ENCODE results near the gene MRC1.

MRC1 gene

DNA sequence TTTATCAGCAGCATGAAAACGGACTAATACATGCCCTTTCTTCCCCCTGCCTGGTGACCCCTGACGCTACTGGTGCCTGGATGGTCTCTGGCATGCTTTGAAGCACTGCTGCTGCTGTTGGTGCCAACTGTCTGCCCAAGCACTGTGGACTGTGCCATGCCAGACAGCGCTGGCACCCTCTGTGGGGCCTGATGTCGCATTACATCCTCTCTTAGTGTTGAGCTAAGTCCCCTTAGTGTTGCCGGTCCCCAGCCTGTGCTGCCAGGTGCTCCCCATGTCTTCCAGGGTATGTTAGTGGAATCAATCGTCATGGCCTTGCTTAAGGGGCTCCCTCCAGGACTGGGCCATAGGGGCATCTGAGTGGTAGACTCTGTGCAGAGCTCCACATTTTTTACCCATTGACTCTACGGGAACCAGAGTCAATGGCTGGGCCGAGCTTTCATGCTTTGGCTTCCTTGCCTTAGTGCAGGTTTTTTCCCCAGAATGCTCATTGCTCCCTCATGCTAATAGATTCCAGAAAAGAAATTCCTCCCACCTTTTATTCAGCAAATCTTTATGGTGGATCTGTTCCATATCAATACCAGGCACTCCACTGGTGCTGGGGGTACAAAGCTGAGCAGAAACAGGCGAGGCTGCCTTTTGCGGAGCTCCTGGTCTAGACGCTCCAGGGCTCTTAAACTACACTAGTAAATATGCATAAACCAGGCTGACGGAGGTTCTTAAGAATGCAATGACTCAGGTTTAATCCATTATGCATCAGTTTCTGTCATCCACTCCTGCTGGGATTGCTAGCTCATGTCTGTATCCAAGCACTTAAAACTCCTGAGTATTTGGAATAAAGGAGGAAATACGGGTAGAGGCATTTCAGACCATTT, 21.8 kb upstream of the MRC1 start:
- peak; percentile 86 for DNase-seq (ENCODE audit: low read depth)
- H3K4me3 ChIP-seq (ENCODE audit: low read length): no peak overlapping the region
- TF ChIP-seq, protein P1, sequence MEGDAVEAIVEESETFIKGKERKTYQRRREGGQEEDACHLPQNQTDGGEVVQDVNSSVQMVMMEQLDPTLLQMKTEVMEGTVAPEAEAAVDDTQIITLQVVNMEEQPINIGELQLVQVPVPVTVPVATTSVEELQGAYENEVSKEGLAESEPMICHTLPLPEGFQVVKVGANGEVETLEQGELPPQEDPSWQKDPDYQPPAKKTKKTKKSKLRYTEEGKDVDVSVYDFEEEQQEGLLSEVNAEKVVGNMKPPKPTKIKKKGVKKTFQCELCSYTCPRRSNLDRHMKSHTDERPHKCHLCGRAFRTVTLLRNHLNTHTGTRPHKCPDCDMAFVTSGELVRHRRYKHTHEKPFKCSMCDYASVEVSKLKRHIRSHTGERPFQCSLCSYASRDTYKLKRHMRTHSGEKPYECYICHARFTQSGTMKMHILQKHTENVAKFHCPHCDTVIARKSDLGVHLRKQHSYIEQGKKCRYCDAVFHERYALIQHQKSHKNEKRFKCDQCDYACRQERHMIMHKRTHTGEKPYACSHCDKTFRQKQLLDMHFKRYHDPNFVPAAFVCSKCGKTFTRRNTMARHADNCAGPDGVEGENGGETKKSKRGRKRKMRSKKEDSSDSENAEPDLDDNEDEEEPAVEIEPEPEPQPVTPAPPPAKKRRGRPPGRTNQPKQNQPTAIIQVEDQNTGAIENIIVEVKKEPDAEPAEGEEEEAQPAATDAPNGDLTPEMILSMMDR (conservative IDR thresholded peaks at IDR 0.05; ENCODE audit: low read depth, low read length): no peak

DNA sequence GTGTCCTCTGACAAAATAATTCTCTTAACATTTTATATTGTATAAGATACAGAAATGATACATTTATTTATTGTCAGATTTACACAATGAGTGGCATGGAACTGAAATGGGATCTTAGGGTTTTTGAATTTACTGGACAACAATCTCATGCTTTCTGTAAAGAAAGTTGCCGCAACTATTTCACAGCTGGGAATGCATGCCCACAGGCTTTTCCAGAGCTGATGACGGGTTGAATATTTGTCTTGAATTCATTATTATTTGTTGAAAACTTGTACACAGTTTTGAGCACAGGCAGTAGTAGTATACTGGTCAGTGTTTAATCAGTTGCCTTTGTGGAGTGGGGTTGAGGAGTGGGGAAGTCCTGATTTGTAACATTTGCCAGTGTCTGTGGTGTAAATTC, 20.5 kb upstream of the MRC1 start:
- TF ChIP-seq, protein P1 (conservative IDR thresholded peaks at IDR 0.05; ENCODE audit: low read depth, low read length): no peak
- H3K4me3 ChIP-seq (ENCODE audit: low read length): no peak overlapping the region
- no peak for DNase-seq (ENCODE audit: low read depth)

GRCh38 chr10:17789396-17789795, 19.8 kb upstream of the MRC1 start:
- no peak overlapping the region for H3K4me3 ChIP-seq (ENCODE audit: low read length)
- TF ChIP-seq, protein P1 (conservative IDR thresholded peaks at IDR 0.05; ENCODE audit: low read depth, low read length): no peak

GRCh38 chr10:17790651-17791050, 18.5 kb upstream of the MRC1 start:
- TF ChIP-seq, protein P1 (conservative IDR thresholded peaks at IDR 0.05; ENCODE audit: low read depth, low read length): no peak
- DNase-seq (ENCODE audit: low read depth): no peak
- H3K4me3 ChIP-seq (ENCODE audit: low read length): no peak overlapping the region

More at GRCh38 chr10:17789396-17789795, 19.8 kb upstream of the MRC1 start:
- no peak for DNase-seq (ENCODE audit: low read depth)

DNA sequence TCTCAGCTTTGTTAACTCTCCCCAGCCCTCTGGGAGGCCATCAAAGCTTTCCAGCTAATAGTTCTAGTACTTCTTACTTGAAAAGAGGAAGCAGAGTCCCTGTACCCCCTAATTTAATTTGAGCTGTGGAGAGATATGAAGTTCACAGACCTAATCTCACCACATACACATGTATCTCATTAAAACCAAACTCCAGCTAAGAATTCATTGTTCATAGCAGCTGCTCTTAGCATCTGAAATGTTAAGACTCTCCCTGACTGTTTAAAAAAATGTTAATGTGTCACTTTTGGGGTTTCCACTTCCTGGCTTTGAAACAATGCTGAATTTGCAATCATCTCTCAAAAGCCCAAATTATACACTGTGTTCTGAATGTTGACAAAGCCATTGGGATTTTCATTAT, 16.2 kb upstream of the MRC1 start:
- no peak for DNase-seq (ENCODE audit: low read depth)
- TF ChIP-seq, protein P1 (conservative IDR thresholded peaks at IDR 0.05; ENCODE audit: low read depth, low read length): no peak
- H3K4me3 ChIP-seq (ENCODE audit: low read length): no peak overlapping the region

- DNase-seq (ENCODE audit: low read depth): no peak
- no peak overlapping the region for H3K4me3 ChIP-seq (ENCODE audit: low read length)
- TF ChIP-seq, protein P1 (conservative IDR thresholded peaks at IDR 0.05; ENCODE audit: low read depth, low read length): no peak
Measured at GRCh38 chr10:17793823-17794644, 15.1 kb upstream of the MRC1 start.
